Liver (tissue), 9 donors: Measurements from ENCODE around the gene PKD2L1. TPM values are rescaled to one million over a fixed set of nuclear protein-coding genes. Genes with fewer than 3 reads are reported as not detected.

Experiments used
- DNase-seq: peaks from one replicate; pipeline ENCODE4 v3.0.0-alpha.2; 2017; ENCODE audit warnings: low spot score
- H3K27ac ChIP-seq, 2 donors: one replicate each; pipeline ENCODE4 v1.7.0; 2013; ENCODE audit warnings: inconsistent platforms in 2 of 2, low read length in 2 of 2, control low read depth in 1 of 2, low read depth in 1 of 2, mild to moderate bottlenecking in 1 of 2
- H3K27me3 ChIP-seq, 4 donors: one replicate each; pipeline versions ENCODE4 v1.6.1 to v1.7.0; 2013; ENCODE audit warnings: low read length in 3 of 4, inconsistent platforms in 1 of 4, mild to moderate bottlenecking in 1 of 4, moderate library complexity in 1 of 4; ENCODE audit not compliant: control insufficient read depth in 4 of 4, insufficient read depth in 4 of 4
- H3K36me3 ChIP-seq, 4 donors: one replicate each; pipeline versions ENCODE4 v1.6.1 to v1.7.0; 2013; ENCODE audit warnings: low read length in 3 of 4, mild to moderate bottlenecking in 3 of 4, low read depth in 1 of 4, moderate library complexity in 1 of 4; ENCODE audit not compliant: control insufficient read depth in 4 of 4, insufficient read depth in 3 of 4
- H3K4me1 ChIP-seq, 4 donors: one replicate each; pipeline versions ENCODE4 v1.6.1 to v1.7.0; 2013; ENCODE audit warnings: low read length in 3 of 4, mild to moderate bottlenecking in 3 of 4, moderate library complexity in 1 of 4; ENCODE audit not compliant: control insufficient read depth in 4 of 4, insufficient read depth in 4 of 4
- H3K4me3 ChIP-seq, 3 donors: one replicate each; pipeline versions ENCODE4 v1.6.1 to v1.7.0; 2013; ENCODE audit warnings: low read length in 3 of 3, control low read depth in 1 of 3, low read depth in 1 of 3, mild to moderate bottlenecking in 1 of 3
- H3K9ac ChIP-seq, 2 donors: one replicate each; pipeline ENCODE4 v1.7.0; 2013; ENCODE audit warnings: low read length in 2 of 2, mild to moderate bottlenecking in 2 of 2, moderate library complexity in 2 of 2, control low read depth in 1 of 2, low read depth in 1 of 2
- H3K9me3 ChIP-seq, 4 donors: one replicate each; pipeline versions ENCODE4 v1.6.1 to v1.7.0; 2013; ENCODE audit warnings: low read length in 3 of 4; ENCODE audit not compliant: control insufficient read depth in 4 of 4
- CTCF ChIP-seq: fragments of 150-350 bp; IDR thresholded peaks from 2 replicates; pipeline ENCODE4 v1.5.1; 2017; ENCODE audit warnings: improper control_type of control experiment, low read depth, low read length; ENCODE audit not compliant: missing input control
- EGR1 ChIP-seq, 2 donors: IDR thresholded peaks; 2 replicates each; pipeline ENCODE4 v1.6.1; 2016 to 2018; ENCODE audit warnings: antibody characterized with exemption in 2 of 2, low read depth in 2 of 2
- GABPA ChIP-seq, 2 donors: IDR thresholded peaks in 1 of 2; conservative IDR thresholded peaks in 1 of 2; 2 replicates each; pipeline ENCODE4 v1.6.1; 2016; ENCODE audit warnings: antibody characterized with exemption in 2 of 2, mild to moderate bottlenecking in 1 of 2, moderate library complexity in 1 of 2
- HNF4A ChIP-seq, 2 donors: conservative IDR thresholded peaks; 2 replicates each; pipeline ENCODE4 v1.6.1; 2016; ENCODE audit warnings: antibody characterized with exemption in 2 of 2, mild to moderate bottlenecking in 2 of 2
- JUND ChIP-seq, 2 donors: IDR thresholded peaks; 2 replicates each; pipeline ENCODE4 v1.6.1; 2016; ENCODE audit warnings: antibody characterized with exemption in 2 of 2
- MAX ChIP-seq: IDR thresholded peaks from 2 replicates; pipeline ENCODE4 v1.6.1; 2016; ENCODE audit warnings: antibody characterized with exemption
- NR2F2 ChIP-seq: IDR thresholded peaks from 2 replicates; pipeline ENCODE4 v1.6.1; 2016; ENCODE audit warnings: antibody characterized with exemption
- RAD21 ChIP-seq, 2 donors: IDR thresholded peaks; 2 replicates each; pipeline ENCODE4 v1.6.1; 2016; ENCODE audit warnings: antibody characterized with exemption in 2 of 2, mild to moderate bottlenecking in 2 of 2
- RXRA ChIP-seq, 2 donors: IDR thresholded peaks; 2 replicates each; pipeline ENCODE4 v1.6.1; 2017 to 2018; ENCODE audit warnings: antibody characterized with exemption in 2 of 2, mild to moderate bottlenecking in 1 of 2
- SP1 ChIP-seq: IDR thresholded peaks from 2 replicates; pipeline ENCODE4 v1.6.1; 2018; ENCODE audit warnings: antibody characterized with exemption, mild to moderate bottlenecking
- TAF1 ChIP-seq: conservative IDR thresholded peaks from 2 replicates; pipeline ENCODE4 v1.6.1; 2016; ENCODE audit warnings: antibody characterized with exemption, mild to moderate bottlenecking
- YY1 ChIP-seq: IDR thresholded peaks from 2 replicates; pipeline ENCODE4 v1.6.1; 2016; ENCODE audit warnings: antibody characterized with exemption, mild to moderate bottlenecking
- WGBS: extraction: QIAGEN DNeasy Blood & Tissue Kit; methylation state at CpG from one replicate; pipeline ENCODE4 v1.1.7; 2013; 5-methylcytosine and 5-hydroxymethylcytosine counted together
- polyA plus RNA-seq, 2 donors: library from polyadenylated mRNA; stranded (reverse) in 1 of 2; unstranded in 1 of 2; fragments of 200-250 nt in 1 of 2; fragments of >200 nt in 1 of 2; fragmentation: Nextera tagmentation in 1 of 2; extraction: Ambion mirVana in 1 of 2; gene quantifications; one replicate each; pipeline versions ENCODE4 v1.2.1 to v1.2.3, GENCODE V29; 2013 to 2015
- total RNA-seq, 2 donors: library from RNA; depleted of rRNA; stranded (reverse); fragments of >200 nt; gene quantifications; one replicate each; pipeline ENCODE4 v1.2.3, GENCODE V29; 2014
- TF ChIP-seq, protein P1 (sequence below): IDR thresholded peaks from 2 replicates; pipeline ENCODE4 v1.6.1; 2016; ENCODE audit warnings: antibody characterized with exemption
- donor health status: healthy.
- donor health status: healthy.
- donor health status: healthy.
- donor health status: healthy.
- donor health status: healthy.

PKD2L1 gene
- total and polyA plus RNA-seq, 4 donors: 0.06 to 0.15 (median 0.11) TPM

DNA sequence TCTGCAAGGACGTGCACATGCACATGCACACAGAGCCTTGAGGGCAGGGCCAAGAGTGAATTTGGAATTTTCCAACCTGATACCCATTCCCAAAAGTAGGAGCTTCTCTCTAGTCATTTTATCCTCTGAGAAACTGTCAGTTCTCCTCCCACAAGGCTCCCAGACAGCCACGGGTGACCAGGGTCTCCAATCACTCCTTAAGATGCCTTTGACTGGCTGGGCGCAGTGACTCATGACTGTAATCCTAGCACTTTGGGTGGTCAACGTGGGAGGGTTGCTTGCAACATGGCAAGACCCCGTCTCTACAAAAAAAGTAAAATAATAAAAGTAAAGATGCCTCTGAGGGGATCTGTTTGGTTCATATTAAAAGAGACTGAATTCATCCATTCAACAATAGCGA is 30.2 kb upstream of the PKD2L1 start (continued):
- TF ChIP-seq, protein P1, sequence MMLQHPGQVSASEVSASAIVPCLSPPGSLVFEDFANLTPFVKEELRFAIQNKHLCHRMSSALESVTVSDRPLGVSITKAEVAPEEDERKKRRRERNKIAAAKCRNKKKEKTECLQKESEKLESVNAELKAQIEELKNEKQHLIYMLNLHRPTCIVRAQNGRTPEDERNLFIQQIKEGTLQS: no peak
- no peak for TF ChIP-seq NR2F2
- no peak for TF ChIP-seq GABPA (IDR thresholded peaks at IDR 0.05 in 1 of 2, conservative IDR thresholded peaks at IDR 0.05 in 1 of 2)
- no peak for TF ChIP-seq TAF1
- no peak for TF ChIP-seq HNF4A (conservative IDR thresholded peaks at IDR 0.05)
- TF ChIP-seq SP1: no peak

GRCh38 chr10:100359529-100360150 is 29.6 kb upstream of the PKD2L1 start:
- Histone ChIP-seq H3K4me3 (no peak overlapping the region), H3K27me3 (no peaks in the 10 kb centered on the region), H3K4me1 (peaks cover 9 to 66% (median 35%) of the 10 kb centered on the region in 4 donors), H3K27ac (peak overlapping the region; percentile 49 to 78), H3K9ac (peak overlapping the region in 1 of 2 donors; percentile 21), H3K36me3 (peaks cover 0 to 24% (median 15%) of the 10 kb centered on the region in 4 donors), H3K9me3 (no peaks in the 10 kb centered on the region)
- DNase-seq: no peak
- TF ChIP-seq RAD21 (IDR thresholded peaks at IDR 0.05) (peak in 1 of 2 donors; percentile 37), YY1 (peak; percentile 22), TAF1 (no peak), MAX (no peak), NR2F2 (peak; percentile 90), GABPA (IDR thresholded peaks at IDR 0.05 in 1 of 2, conservative IDR thresholded peaks at IDR 0.05 in 1 of 2) (no peak), EGR1 (IDR thresholded peaks at IDR 0.05; ENCODE audit: low read depth in 2 of 2) (no peak), CTCF (no peak), SP1 (peak; percentile 60), JUND (IDR thresholded peaks at IDR 0.05) (peak in 1 of 2 donors; percentile 44), HNF4A (conservative IDR thresholded peaks at IDR 0.05) (peak; percentile 66 to 78), RXRA (IDR thresholded peaks at IDR 0.05) (peak; percentile 58 to 62)
- TF ChIP-seq, protein P1: no peak
- 14% methylated on average over 3 of the region's 3 CpGs for WGBS

DNA sequence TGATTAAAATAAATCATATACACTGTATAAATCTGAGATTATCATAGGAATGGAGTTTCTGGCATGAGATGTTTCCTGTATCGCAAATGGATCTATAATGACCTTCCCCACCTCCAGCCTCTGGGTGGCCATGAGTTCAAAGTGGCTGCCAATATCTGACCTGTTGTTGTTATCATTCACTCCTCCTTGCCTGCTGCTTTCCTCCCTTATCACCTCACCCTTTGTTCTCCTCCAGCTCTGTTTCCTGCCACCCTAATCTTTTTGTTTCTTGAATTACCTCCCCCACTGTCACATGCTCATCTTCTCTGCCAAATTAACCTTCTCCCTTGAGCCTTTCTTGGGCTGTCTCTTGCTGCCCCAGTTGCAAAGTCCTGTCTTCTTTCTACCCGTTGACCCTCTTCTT is 29.0 kb upstream of the PKD2L1 start:
- Histone ChIP-seq H3K9ac (no peak overlapping the region), H3K27me3 (no peaks in the 10 kb centered on the region), H3K36me3 (peaks cover 0 to 30% (median 20%) of the 10 kb centered on the region in 4 donors), H3K4me3 (no peak overlapping the region), H3K9me3 (no peaks in the 10 kb centered on the region), H3K27ac (peak overlapping the region; percentile 49 to 78), H3K4me1 (peaks cover 9 to 60% (median 32%) of the 10 kb centered on the region in 4 donors)
- TF ChIP-seq NR2F2 (peak; percentile 82), SP1 (no peak), RXRA (IDR thresholded peaks at IDR 0.05) (peak in 1 of 2 donors; percentile 30)
- WGBS: 38% methylated on average over 2 of the region's 2 CpGs
- no peak for DNase-seq
